Mammary microvascular endothelial cell (primary cell): ENCODE results near the gene UBAC1. TPM values are rescaled to one million over a fixed set of nuclear protein-coding genes. Genes with fewer than 3 reads are reported as not detected.

Source experiments
- total RNA-seq: library from RNA; depleted of rRNA; stranded (reverse); fragments of >200 nt; gene quantifications from 2 replicates; pipeline ENCODE4 v1.2.3, GENCODE V29; 2015

UBAC1 gene, protein sequence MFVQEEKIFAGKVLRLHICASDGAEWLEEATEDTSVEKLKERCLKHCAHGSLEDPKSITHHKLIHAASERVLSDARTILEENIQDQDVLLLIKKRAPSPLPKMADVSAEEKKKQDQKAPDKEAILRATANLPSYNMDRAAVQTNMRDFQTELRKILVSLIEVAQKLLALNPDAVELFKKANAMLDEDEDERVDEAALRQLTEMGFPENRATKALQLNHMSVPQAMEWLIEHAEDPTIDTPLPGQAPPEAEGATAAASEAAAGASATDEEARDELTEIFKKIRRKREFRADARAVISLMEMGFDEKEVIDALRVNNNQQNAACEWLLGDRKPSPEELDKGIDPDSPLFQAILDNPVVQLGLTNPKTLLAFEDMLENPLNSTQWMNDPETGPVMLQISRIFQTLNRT
- 51.9 and 55.0 TPM in 2 replicates for total RNA-seq

GRCh38 chr9:135961277-135961715 lies at the start of gene UBAC1:
Gene UBAC1 (minus strand): TSS chr9:135961373. CDS start chr9:135961162, 211 bp downstream.

DNA sequence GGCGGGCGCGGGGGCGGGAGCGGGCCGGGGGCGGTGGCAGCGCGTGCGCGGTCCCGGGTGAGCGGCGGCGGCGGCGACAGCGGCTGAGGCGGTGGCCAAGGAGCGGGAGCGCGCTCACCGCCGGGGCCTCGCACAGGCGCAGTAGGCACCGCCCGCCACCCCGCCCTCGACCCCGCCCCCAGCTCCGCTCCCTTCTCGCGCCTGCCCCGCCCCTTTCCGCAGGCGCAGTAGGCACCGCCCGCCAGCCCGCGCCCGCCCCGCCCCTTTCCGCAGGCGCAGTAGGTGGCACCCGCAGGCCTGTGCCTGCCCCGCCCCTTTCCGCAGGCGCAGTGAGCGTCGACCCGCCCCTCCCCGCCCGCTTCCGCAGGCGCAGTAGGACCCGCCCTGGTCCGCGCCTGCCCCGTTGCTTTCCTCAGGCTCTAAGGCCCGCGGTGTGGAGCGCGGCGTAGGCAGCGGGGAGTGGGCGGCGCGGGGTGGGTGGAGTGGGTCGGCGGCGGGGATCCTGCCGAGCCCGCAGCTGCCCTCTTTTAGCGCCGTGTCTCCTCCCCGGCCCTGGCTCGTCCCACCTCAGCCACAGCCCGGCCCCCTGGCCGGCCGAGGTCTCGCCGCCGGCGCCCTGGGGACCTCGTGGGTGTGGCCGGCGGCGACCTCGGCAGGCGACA lies 53.6 kb downstream of the UBAC1 start, which contains the start of gene CAMSAP1:
Gene CAMSAP1 (minus strand): TSS at position 116 of the 662 bp plus-strand sequence. CDS start 387 bp downstream, outside the sequence.

Other genes starting within 250 kb of the UBAC1 start
- 15.6 and 15.8 TPM in 2 replicates for gene CAMSAP1, start 53.8 kb downstream of the UBAC1 start, total RNA-seq
- gene NACC2, start 133.9 kb upstream of the UBAC1 start, total RNA-seq: 25.2 and 26.1 TPM in 2 replicates
- gene TMEM250, start 157.5 kb upstream of the UBAC1 start, total RNA-seq: 67.4 and 75.0 TPM in 2 replicates
- gene LHX3, start 243.8 kb upstream of the UBAC1 start, total RNA-seq: not detected in 2 replicates